Epidermal melanocyte (primary cell): ENCODE results near the gene UACA.

Experiments used
- DNase-seq: peaks from one replicate; pipeline ENCODE4 v3.0.0; 2011; ENCODE audit warnings: low spot score; ENCODE audit not compliant: insufficient read length

Gene UACA

DNA sequence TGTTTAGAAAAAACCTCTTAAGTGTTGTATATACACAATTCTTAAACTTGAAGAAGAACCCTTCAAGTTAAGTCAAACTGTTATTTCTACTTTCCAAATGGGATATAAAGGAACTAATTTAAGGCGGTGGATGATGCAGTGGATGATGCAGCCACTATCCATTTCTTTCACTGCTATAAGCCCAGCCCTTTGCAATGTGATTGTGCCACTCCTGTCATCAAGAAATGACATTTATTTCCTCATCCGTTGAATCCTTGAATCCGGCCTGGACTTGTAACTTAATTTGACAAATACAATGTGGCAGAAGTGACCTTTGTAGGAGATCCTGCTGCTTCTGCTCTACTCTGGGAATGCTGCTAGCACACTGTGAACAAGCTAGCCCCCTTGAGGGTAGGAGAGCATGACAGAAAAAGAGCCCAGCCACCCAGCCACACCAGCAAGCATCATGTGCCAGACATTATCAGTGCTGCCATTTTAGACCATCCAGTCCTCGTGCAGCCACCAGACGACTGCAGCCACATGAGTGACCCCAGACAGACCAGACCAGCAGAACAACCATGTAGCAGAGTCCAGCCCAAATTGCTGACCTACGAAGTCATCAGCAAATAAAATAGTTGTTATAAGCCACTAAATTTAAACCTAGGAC, 47.4 kb downstream of the UACA start:
- DNase-seq, result no peak

DNA sequence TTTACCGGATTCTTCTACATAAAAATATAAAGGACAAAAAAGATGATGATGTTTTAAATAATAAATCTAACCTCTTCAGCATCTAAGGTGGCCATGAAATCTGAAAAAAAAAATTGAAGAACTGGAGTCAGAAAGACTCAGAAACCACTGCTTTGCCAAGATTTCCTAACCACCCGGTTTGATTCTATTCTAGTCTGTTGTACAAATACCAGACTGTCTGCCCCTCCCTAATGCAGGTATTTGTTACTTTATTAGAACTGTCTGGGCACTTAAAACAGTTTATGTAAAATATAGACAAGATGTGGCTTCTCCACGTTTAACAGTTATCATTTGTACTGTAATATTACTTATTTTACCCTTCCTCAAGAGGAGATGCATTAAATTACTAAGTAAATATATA, 48.8 kb downstream of the UACA start:
- DNase-seq, result no peak

DNA sequence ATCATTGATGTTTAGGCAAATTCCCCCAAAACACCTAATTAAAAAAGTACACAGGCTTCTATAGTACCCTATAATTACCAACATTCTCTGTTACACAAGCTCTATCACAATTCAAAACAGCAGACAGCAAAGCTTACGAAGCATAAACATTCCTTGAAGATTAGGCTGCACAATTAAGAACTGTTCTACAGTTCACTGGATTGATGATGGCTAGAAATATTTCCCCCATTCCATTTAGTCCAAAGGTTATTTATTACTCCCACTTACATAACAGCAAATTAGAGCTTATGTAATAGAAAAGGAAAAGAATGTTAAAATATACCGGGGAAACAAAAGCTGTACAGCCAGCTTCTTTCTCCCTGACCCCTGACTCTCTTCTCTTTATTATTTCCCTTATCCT, 49.3 kb downstream of the UACA start:
- no peak for DNase-seq

DNA sequence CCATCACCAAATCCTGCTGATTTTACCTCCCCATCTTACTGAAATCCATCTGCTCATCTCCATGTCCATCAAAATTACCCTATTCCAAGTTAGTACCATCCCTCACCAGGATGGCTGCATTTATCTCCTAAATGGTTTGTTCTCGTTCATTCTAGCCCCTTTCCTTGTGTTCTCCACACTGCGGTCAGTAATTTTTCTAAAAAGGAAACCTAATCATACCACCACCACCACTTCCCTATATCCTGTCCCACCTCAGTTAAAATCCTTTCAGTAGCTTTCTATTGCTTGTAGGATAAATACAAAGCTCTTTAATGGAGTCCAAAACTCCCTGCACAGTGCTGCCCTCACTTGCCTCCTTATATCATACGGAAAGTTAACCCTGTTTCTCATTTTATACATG, 51.1 kb downstream of the UACA start:
- DNase-seq, result no peak

DNA sequence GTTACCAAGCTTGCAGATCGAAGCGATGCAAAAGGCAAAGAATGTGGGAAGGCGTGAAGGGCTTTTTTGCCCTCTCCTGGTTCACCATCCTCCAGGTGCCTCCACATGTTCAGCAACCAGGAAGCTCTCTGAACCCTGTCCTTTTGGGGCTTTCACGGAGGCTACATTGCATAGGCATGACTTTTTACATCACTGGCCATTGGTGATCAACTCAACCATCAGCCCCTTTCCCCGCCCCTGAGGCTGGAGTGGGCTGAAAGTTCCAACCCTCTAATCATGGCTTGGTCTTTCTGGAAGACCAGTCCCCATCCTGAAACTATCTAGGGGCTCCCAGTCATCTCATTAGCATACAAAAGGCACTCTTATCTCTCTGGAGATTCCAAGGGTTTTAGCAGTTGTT, 52.6 kb downstream of the UACA start:
- DNase-seq, result no peak

DNA sequence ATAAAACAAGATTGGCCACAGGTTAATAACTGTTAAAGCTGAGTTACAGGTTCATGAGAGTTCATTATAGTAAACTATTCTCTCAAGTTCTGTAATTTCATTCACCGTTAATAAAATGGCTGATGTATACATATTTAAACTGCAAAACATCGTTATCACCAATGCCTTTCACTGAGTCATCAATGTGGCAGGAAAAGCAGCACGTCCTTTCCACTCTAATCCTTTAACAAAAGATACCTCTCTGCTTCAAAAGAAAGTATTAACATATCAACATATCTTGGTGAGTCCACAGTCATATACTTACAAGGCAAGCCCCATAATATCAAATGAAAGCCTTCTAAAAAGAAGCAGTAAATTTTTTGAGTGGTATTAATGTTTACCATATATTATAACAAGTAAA, 54.5 kb downstream of the UACA start:
- no peak for DNase-seq

DNA sequence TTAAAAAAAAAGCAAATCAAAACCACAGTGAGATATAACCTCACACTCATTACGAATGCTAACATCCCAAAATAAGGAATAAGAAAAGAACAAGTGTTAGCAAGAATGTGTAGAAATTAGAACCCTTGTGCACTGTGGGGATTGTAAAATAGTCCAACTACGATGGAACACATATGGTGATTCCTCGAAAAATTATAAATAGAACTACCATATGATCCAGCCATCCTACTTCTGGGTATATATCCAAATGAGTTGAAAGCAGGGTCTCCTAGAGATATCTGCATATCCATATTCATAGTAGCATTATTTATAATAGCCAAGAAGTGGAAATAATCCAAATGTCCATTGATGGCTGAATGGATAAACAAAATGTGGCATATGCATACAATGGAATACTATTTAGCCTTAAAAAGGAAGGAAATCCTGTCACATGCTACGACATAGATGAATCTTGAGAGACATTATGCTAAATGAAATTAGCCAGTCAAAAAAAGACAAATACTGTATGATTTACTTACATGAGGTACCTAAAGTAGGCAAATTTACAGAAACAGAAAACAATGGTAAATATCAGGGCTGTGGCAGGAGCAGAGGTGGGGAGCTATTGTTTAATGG, 55.6 kb downstream of the UACA start:
- DNase-seq, result no peak

DNA sequence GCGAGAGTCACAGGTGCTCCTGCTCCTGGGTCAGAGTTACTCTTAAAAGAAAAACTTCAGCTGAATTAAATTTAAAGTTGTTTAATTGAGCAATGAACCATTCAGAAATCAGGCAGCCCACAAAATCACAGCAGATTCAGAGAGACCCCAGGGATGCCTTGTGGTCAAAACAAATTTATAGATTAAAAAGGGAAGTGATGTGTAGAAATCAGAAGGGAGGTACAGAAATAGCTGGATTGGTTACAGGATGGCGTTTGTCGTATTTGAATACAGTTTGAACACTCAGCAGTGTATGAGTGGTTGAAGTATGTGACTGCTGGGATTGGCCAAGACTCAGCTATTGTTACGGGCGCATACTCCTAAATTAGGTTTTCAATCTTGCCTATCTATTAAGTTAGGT, 58.6 kb downstream of the UACA start:
- DNase-seq, result no peak

DNA sequence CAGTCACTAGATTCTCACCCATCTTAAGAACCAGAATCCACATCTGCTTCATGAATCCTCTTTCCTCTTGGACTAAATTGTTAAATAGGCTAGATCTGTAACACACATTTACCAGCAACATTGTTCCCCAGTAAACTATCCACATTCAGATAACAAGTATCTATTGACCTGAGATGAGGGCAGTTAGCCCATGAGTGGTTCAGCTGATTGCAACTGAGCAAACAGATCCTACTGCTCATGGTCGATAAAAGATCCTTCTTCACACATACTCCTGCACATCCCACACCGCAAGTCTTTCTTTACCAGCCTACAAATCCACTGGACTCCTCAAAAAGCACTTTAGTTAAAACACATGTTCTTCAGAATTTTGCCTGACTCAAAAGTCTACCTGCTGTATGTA, 59.2 kb downstream of the UACA start:
- no peak for DNase-seq

DNA sequence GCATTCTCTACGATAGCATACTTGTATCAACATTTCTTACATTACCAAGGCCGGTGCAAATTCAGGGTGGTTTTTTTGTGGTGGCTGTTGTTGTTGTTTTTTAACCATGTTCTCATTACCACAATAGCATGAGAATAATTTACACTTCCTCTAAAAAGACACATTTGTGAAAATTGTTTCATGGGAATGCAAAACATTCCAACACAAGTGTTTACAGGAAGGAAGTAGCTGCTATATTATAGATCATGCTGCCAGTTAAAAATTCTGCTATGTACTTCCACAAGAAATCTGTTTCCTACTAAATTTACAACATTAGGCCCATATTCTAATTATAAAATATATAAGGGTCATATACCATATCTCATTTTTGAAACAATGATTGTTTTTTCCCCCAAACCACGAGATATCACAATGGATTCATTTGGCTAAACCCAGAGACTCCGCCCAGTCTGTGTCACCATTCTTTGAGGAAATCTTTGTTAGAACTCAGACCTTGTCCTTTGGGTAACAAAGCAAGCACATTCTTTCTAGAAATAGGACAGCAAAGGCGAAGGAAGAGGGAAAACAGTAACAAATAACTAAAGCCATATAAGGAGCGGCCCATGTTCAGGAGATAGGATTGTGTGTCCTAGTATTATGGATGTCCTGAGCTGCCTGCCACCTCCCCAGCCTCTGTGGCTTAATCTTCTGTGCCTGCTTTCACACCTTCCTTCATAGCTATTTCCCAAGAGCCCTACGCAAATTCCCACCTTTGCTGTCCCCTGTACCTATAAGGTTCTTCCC, 60.1 kb downstream of the UACA start:
- no peak for DNase-seq

DNA sequence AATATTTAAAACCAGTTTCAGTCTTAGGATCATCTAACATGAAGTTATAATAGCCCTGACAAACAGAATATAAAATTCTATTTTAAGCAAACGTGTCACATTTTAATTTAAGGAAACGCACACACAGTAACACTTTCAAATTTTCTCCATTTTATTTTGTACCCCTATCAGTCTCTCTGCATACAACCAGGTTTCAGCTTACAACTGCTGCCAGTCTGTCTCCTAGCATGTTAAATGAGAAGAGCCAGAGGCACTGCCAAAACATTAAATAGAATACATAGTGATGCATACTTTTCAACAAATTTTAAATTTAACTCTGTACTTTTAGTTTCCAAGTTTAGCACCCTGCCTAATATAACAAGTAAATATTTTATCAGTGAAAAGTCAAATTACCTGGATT, 60.8 kb downstream of the UACA start:
- DNase-seq, result no peak

DNA sequence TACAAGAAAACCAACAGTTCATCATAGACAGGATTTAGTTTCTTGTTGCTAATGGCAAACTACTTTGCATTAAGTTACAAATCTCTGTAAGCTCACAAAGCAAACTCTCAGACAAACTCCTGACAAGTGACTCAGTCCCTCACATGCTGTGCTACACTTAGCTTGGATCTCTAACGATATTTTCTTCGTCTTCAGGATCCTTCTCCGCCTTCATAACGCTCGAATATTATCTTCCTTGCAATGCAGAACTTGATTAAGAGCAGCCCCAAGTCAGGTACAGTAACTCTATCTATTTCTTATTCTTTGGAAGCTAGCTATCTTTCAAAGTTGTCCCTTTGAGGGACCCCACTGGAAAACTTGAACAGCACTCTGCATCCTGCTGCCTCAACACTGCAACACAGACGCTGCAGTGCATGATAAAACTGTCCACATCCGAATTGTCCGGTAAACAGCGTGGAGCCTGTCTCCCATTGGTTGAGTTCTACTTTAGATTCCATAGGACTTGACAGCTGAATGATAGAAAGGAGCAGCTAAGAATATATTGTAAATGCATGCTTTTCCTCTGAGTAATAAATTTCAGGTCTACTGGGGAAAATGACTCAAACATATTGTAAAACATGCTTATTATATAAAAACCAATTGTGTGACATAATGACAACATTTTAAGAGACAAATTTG, 61.3 kb downstream of the UACA start:
- no peak for DNase-seq

DNA sequence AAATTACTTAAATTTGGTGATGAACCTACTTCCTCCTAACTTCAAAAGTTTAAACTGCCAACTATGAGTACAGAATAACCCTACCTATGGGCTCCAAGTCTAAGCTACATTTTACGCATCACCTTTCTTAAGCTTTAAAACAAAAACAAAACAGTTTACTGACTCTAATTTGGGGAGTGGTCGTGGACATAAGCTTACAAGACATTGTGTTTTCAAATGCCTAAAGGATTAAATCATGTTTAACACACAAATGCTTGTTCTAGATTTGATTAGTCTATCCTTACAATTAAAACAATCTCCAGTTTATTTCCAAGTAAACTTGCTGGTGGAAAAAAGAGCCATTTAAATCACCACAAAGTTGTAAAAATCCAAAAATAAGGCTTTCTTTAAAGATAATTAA, 62.2 kb downstream of the UACA start:
- DNase-seq, result no peak

DNA sequence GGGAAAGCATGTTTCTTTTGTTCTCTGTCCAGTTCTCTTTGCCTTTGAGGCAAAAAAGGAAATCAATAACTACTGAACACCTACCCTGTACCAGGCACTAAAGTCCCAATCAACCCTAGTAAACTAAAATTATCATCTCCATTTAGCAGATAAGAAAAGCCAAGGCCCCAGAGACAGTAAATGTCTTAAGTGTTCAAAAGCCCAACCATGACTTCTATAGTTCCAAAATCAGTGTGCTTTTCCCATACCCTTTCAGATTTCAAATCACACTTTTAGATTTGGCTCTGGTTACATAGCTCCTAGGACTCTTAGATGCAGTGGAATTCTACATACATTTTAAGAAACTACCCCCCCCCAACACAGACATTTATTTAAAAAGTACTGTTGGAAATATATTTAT, 63.5 kb downstream of the UACA start:
- DNase-seq, result no peak

DNA sequence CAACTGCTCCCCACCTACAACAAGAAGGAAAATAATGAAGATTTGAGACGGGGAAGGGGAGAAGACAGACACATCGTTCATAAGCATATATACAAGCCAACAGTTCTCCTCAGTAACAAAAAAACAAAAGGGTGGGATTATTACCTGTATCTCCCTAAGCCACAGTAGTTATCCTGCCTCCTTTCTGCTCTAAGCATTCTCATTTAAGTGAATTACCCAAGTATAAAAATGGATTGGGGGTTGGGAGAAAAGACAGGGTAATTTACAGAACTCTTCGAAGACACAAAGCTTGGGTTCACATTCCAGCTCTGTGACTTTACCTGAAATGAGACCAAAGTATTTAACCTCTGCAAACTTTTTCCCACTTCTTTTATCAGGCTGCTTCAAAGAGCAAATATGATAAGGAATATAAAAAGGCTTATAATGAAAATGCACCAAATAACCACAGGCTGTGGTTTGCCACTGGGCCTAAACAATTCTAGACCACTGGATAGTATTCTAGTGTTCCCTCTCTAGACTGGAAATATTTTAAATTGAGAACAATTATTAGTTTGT, 64.4 kb downstream of the UACA start:
- no peak for DNase-seq

DNA sequence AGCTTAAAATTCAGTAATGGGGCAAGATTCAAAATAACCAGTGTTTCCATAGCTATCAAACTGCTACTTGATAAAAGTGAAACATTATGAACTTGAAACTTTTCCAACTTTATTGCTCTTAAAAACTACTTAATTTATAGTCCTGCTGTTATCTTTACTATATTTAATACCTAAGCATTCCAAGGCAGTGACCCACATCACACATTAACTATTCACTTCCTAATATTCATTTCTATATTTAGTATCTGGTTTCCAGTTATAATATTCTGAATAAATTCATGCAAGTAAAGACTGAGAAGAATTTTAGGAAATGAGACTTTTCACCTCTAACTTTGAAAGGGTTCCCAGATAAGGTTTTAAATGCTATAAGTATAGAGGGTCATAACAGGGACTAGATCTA, 64.9 kb downstream of the UACA start:
- no peak for DNase-seq

DNA sequence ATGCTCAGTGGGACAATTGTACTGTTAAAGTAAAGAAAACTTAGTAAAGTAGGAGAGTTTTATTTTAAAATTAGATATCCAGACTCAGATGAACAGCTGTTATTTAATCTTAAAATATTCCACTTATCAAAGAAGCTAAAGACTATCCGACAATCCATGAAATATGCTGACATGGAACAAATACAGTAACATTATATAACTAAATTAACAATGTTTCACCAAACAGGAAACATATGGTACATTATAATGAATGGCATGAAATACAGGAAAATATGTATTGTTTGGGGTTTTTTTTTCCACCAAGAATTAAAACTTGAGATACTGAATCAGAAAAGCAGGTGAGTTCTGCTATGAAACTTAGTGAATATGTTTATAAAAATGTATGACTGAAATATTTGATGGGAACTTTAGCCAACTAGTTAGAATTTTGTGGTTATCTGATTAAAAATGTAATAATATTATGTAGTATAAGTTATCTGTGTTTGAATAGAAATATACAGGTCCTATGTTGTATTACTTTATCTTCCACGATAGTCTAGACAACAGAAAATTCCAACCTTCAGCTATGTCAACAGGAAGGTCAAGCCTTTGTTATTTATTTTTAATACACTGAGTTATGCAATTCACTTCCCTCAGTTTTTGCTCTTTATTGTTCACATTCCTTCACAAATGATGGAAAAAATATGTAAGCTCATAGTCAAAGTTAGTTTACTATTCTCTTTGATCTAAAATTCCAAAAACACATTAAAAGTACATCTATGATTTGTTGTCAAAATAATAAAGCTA, 72.7 kb downstream of the UACA start:
- no peak for DNase-seq

DNA sequence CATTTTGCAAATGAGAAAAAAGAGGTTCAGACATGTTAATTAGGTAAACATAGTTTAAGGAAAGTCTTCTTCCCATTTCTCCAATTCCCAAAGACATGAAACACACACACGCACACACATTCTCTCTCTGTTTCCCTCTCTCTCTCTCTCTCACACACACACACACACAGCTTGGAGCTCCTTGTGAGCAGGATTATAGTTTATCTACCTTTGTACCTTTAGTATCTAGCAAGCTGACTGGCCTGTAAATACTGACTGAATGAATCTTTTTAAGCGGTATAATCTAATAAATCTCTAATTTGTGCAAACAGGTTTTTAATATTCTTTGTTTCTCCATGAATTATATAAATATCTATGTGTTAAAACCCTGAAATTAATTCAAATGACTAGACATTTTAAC, 73.3 kb downstream of the UACA start:
- DNase-seq, result no peak

DNA sequence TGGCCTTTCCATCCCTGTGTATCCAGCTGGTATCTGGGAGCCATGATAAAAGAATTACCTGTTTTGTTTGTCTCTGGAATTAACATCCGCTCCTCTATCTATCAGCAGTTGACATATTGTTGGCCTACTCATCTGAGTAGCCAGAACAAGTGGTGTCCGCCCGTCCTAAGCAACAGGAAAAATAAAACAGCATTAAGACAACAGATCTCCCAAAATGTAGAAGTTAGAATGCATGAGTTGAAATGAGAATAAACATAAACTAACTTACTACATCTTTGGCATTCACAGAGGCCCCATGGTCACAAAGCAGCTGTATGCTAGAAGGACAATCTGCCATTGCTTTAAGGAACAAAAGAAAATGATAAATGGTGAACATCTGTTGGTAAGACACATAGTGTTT, 75.9 kb downstream of the UACA start:
- no peak for DNase-seq

DNA sequence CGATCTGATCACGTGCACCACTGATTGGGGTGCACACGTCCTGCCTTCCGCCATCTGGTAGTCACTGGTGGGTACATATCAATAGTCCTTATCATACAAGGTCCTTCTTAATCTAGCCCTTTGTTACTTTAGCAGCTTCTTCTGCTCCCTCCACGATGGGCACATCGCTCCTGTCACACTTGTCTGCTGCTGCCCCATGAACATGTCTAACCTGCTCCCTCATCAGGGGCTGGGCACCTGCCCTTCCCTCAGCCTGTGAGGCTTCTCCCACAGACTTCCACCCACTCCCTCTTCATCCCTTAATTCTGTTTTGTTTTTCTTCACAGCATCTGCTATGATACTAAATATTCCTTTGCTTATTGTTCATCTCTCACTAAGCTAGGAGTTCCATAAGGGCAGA, 82.5 kb downstream of the UACA start:
- no peak for DNase-seq

DNA sequence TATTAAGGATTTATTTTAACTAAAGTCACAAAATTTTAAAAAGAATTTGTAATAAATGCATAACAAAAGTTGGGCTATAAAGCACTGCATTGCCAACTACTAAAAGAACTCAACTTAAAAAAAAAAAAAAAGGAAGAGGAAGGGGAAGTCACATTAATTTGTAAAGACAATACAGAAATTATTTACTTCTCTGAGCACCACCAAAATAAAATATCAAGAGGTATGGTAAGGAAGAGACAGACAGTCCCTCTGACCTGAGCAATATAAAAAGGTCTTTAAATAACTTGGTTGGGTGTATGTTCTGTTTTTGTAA, 83.5 kb downstream of the UACA start:
- DNase-seq, result no peak
